GM23248 (cell line): ENCODE results near the gene LAMB1. TPM values are rescaled to one million over a fixed set of nuclear protein-coding genes. Genes with fewer than 3 reads are reported as not detected.

Source experiments
- DNase-seq: peaks from one replicate; pipeline ENCODE4 v3.0.0-alpha.2; 2015
- H2AFZ ChIP-seq: fragments of 200-600 bp; sonication (generic); 2 replicates; pipeline ENCODE4 v1.6.1; 2016; ENCODE audit warnings: antibody characterized with exemption
- H3F3A ChIP-seq: fragments of 200-600 bp; sonication (generic); 2 replicates; pipeline ENCODE4 v1.6.1; 2016; ENCODE audit warnings: mild to moderate bottlenecking, antibody characterized with exemption, mixed run types; ENCODE audit not compliant: insufficient read depth
- H3K27ac ChIP-seq: fragments of 200-600 bp; sonication (generic); 2 replicates; pipeline ENCODE4 v1.5.1; 2016; ENCODE audit warnings: mild to moderate bottlenecking
- H3K27me3 ChIP-seq: fragments of 200-600 bp; sonication (generic); replicated peaks from 2 replicates; pipeline ENCODE4 v1.6.1; 2016; ENCODE audit warnings: mild to moderate bottlenecking; ENCODE audit not compliant: insufficient read depth
- H3K36me3 ChIP-seq: fragments of 200-600 bp; sonication (generic); 2 replicates; pipeline ENCODE4 v1.6.1; 2016; ENCODE audit warnings: low read depth, mild to moderate bottlenecking
- H3K4me1 ChIP-seq: fragments of 200-600 bp; sonication (generic); 2 replicates; pipeline ENCODE4 v1.6.1; 2016; ENCODE audit warnings: mild to moderate bottlenecking; ENCODE audit not compliant: insufficient read depth
- H3K4me2 ChIP-seq: fragments of 200-600 bp; sonication (generic); one replicate; pipeline ENCODE4 v1.6.1; 2016; ENCODE audit warnings: mild to moderate bottlenecking; ENCODE audit not compliant: unreplicated experiment
- H3K4me3 ChIP-seq: fragments of 200-600 bp; sonication (generic); 2 replicates; pipeline ENCODE4 v1.5.1; 2016; ENCODE audit warnings: mild to moderate bottlenecking
- H3K79me2 ChIP-seq: fragments of 200-600 bp; sonication (generic); 2 replicates; pipeline ENCODE4 v1.6.1; 2016; ENCODE audit warnings: mild to moderate bottlenecking; ENCODE audit not compliant: insufficient read depth
- H3K9ac ChIP-seq: fragments of 200-600 bp; sonication (generic); 2 replicates; pipeline ENCODE4 v1.6.1; 2016; ENCODE audit warnings: mild to moderate bottlenecking
- H3K9me2 ChIP-seq: fragments of 200-600 bp; sonication (generic); 2 replicates; pipeline ENCODE4 v1.6.1; 2016; ENCODE audit warnings: mixed run types, mild to moderate bottlenecking, moderate library complexity; ENCODE audit not compliant: insufficient read depth
- H3K9me3 ChIP-seq: fragments of 200-600 bp; sonication (generic); one replicate; pipeline ENCODE4 v1.6.1; 2017; ENCODE audit warnings: low read depth
- H4K20me1 ChIP-seq: fragments of 200-600 bp; sonication (generic); 2 replicates; pipeline ENCODE4 v1.6.0; 2016; ENCODE audit not compliant: insufficient read depth
- EZH2 ChIP-seq: fragments of 200-600 bp; sonication (generic); IDR thresholded peaks from 2 replicates; pipeline ENCODE4 v1.6.1; 2018; ENCODE audit warnings: antibody characterized with exemption, mild to moderate bottlenecking; ENCODE audit not compliant: insufficient read depth, poor library complexity, severe bottlenecking
- EZH2phosphoT487 ChIP-seq: fragments of 200-600 bp; sonication (generic); IDR thresholded peaks from 2 replicates; pipeline ENCODE4 v1.6.1; 2018; ENCODE audit warnings: antibody characterized with exemption, moderate library complexity, mild to moderate bottlenecking, low read depth; ENCODE audit not compliant: insufficient read depth
- WGBS, 2 experiments: methylation state at CpG; one replicate each; pipeline ENCODE4 v1.1.6; 2015 to 2017; ENCODE audit warnings: low lambda C conversion rate in 2 of 2, low coverage in 1 of 2; ENCODE audit errors: missing lambda C conversion rate in 2 of 2; 5-methylcytosine and 5-hydroxymethylcytosine counted together
- in situ Hi-C: fragments of 300-500 bp; cut with MboI; formaldehyde crosslinking; loops from 2 replicates; pipeline ENCODE4 v1.15.0; 2020
- polyA plus RNA-seq: library from polyadenylated mRNA; unstranded; fragments of >200 nt; fragmentation: Nextera tagmentation; extraction: Ambion mirVana; gene quantifications from 2 replicates; pipeline ENCODE4 v1.2.1, GENCODE V29; 2016
- total RNA-seq: library from RNA; depleted of rRNA; stranded (reverse); fragments of >200 nt; shearing (Covaris generic); gene quantifications from 2 replicates; pipeline ENCODE4 v1.2.3, GENCODE V29; 2014

LAMB1 gene
- total and polyA plus RNA-seq, 2 experiments from 2014 or later = 108 to 135 TPM

DNA sequence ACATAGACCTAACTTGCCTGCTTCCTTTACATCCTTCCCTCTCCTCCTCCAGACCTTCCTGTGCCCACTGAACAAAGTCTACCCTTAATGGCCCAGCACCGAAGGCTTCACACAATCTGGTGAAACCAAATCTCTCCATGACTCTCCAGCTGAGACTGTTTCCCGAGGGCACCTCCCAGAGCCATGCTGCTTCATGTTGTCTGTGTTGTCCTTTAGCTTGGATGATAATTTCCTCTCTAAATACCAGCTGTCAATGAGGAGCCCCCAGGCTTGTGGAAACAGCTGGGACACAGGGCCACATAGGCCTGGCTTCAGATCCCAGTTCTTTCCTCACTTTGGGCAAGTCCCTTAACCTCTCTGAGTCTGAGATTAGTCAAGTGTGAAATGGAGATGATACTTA lies 57.6 kb downstream of the LAMB1 start:
- 0 out of 2 replicates have a peak, but pooled peaks cover 6% of the 10 kb centered on the region for H3K79me2 ChIP-seq
- H3K9me2 ChIP-seq = no peaks in the 10 kb centered on the region
- H4K20me1 ChIP-seq = no peaks in the 10 kb centered on the region
- no peaks in the 10 kb centered on the region for H3K9me3 ChIP-seq
- in situ Hi-C loops = no loop called here
- TF ChIP-seq EZH2 (no peak), EZH2phosphoT487 (no peak)
- no peak for DNase-seq
- WGBS, 2 experiments = 76 to 86% methylated on average over 2 of the region's 2 CpGs
- no peaks in the 10 kb centered on the region for H3K27me3 ChIP-seq
- peaks cover 68% of the 10 kb centered on the region for H3F3A ChIP-seq
- no peak overlapping the region for H3K27ac ChIP-seq
- H3K4me3 ChIP-seq = no peak overlapping the region
- no peak overlapping the region for H3K9ac ChIP-seq
- H3K4me1 ChIP-seq = peaks cover 50% of the 10 kb centered on the region
- no peak overlapping the region for H2AFZ ChIP-seq
- peaks cover 35% of the 10 kb centered on the region for H3K36me3 ChIP-seq
- H3K4me2 ChIP-seq = no peak overlapping the region

DNA sequence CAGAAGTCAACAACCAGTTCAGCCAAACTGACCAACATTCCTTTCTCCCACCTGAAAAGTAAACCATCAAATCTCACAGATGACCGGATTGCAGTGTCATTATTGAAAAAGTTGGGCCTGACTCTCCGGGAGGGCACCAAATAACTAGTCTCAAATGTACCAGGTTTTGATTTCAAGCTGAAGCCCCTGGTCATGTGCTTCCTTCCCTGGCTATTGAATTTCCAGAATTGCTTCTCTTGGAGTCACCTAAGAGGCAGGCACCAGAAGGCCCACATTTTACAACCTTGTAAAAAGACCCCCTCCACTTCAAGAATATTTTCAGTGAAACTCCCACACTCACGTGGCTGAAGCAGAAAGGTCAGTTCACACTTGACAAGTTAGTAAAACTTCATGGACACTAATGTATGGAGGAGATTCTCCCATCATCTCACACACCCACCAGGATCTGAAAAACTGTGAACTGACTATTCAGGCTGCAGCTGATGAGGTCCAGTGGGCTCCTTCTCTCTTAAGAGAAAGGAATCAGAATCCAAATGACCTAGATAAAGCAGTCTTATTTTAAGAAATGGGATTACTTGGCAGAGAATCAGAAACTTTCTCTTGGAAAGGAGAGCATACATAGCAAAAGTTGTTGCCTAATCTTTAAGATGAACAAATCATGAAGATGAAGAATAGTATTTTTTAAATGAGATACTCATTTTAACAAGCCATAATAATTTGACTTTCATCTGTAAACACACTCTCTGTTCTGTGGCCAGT lies 58.4 kb downstream of the LAMB1 start:
- Histone ChIP-seq H3K4me2 (no peak overlapping the region), H2AFZ (no peak overlapping the region), H3K27me3 (no peaks in the 10 kb centered on the region), H3K27ac (no peak overlapping the region), H3K9me2 (no peaks in the 10 kb centered on the region), H3K79me2 (0 out of 2 replicates have a peak, but pooled peaks cover 6% of the 10 kb centered on the region), H3K36me3 (peaks cover 31% of the 10 kb centered on the region), H4K20me1 (no peaks in the 10 kb centered on the region), H3K4me1 (peaks cover 49% of the 10 kb centered on the region), H3F3A (peaks cover 67% of the 10 kb centered on the region), H3K9me3 (no peaks in the 10 kb centered on the region), H3K9ac (no peak overlapping the region), H3K4me3 (no peak overlapping the region)
- WGBS, 2 experiments = 85% methylated on average over 3 of the region's 3 CpGs
- DNase-seq = no peak
- in situ Hi-C loops = no loop called here
- TF ChIP-seq EZH2 = no peak
- no peak for TF ChIP-seq EZH2phosphoT487

DNA sequence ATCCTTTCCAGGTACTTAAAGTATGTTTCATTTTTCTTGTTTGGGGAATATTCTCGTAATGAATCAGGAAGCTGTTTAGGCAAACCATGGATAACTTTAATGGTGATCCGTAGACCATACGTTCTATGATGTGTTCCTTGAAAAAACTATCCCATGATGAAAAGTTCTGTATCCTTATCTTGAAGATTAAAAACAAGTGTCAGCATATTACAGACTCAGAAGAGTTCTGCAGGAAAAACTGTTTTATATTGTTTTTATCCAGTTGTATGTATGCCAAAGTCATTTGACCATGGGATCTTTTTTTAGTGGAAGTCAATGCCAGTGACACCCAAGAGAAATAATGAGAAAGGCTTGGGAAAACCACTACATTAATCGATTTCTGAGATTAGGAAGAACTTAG lies 59.9 kb downstream of the LAMB1 start:
- no peak overlapping the region for H3K4me2 ChIP-seq

DNA sequence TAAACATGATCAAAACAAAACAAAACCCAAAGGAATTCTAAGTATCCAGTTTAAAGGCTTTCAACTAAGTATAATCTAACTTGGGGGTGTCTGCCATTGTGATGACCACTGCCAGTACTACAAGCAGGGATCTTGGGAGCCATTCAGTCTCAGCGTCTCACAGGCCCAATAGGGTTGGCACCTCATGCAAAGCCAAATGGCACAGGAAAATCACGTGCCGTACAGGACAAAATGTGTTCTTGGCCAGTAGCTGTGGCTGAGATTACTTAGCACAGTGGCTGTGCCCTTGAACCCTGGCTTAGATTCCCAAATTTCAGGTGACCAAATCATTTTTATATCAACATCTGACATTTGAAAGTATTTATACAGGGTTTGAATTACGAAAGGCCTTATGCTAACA lies 62.0 kb downstream of the LAMB1 start:
- Histone ChIP-seq H3K36me3 (peaks cover 40% of the 10 kb centered on the region), H3K4me2 (no peak overlapping the region), H3K4me1 (peaks cover 43% of the 10 kb centered on the region), H3K4me3 (no peak overlapping the region), H3K27ac (no peak overlapping the region), H3F3A (peaks cover 68% of the 10 kb centered on the region), H3K79me2 (0 out of 2 replicates have a peak, but pooled peaks cover 18% of the 10 kb centered on the region), H3K27me3 (no peaks in the 10 kb centered on the region), H3K9ac (no peak overlapping the region), H3K9me3 (no peaks in the 10 kb centered on the region), H3K9me2 (no peaks in the 10 kb centered on the region), H2AFZ (no peak overlapping the region), H4K20me1 (no peaks in the 10 kb centered on the region)
- no peak for DNase-seq
- in situ Hi-C loops = no loop called here
- WGBS, 2 experiments = 98% methylated on average over 4 of the region's 4 CpGs
- TF ChIP-seq EZH2phosphoT487 (no peak), EZH2 (no peak)

More for the DNA sequence above, 59.9 kb downstream of the LAMB1 start:
- Histone ChIP-seq H3K27me3 (no peaks in the 10 kb centered on the region), H3K9ac (no peak overlapping the region), H3F3A (peaks cover 69% of the 10 kb centered on the region), H3K9me2 (no peaks in the 10 kb centered on the region), H3K4me3 (no peak overlapping the region), H4K20me1 (no peaks in the 10 kb centered on the region), H2AFZ (no peak overlapping the region), H3K79me2 (0 out of 2 replicates have a peak, but pooled peaks cover 6% of the 10 kb centered on the region), H3K4me1 (peaks cover 49% of the 10 kb centered on the region), H3K36me3 (peaks cover 31% of the 10 kb centered on the region), H3K9me3 (no peaks in the 10 kb centered on the region), H3K27ac (no peak overlapping the region)
- no peak for DNase-seq
- no peak for TF ChIP-seq EZH2
- no peak for TF ChIP-seq EZH2phosphoT487
- WGBS, 2 experiments = 97% methylated on average over 4 of the region's 4 CpGs
- in situ Hi-C loops = no loop called here
